NCI-H2171 treated with DMSO at 0.1 percent for 48 hours (cell line): ENCODE measurements around the gene CYB5R4.
"Not testable (repeated sequence)": the region's sequence is repeated elsewhere in the genome, so short reads cannot be mapped to it uniquely, and the experiment has no call there.

ENCODE experiments used
- DNase-seq: peaks from one replicate; lab custom pipeline; 2025; lab: John Stamatoyannopoulos, UW

Gene CYB5R4

DNA sequence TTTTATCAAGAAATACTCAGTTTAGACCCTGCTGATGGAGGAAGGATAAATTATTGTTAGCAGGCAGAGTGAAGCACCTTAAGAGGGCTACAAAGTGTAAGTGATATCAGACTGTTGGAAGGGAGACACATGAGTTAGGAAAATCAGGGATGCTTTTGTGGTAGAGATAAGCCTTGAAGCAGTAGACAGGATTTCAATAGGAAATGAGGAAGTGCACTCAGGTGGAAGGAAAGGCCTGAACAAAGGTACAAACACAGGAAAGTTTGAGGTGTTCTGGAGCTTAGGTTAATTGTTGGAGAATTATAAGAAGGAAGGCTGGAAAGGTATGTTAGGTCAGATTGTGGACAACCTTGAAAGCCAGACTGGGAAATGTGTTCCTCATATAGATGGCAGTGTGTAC, 7.6 kb downstream of the CYB5R4 start:
- DNase-seq: no peak

DNA sequence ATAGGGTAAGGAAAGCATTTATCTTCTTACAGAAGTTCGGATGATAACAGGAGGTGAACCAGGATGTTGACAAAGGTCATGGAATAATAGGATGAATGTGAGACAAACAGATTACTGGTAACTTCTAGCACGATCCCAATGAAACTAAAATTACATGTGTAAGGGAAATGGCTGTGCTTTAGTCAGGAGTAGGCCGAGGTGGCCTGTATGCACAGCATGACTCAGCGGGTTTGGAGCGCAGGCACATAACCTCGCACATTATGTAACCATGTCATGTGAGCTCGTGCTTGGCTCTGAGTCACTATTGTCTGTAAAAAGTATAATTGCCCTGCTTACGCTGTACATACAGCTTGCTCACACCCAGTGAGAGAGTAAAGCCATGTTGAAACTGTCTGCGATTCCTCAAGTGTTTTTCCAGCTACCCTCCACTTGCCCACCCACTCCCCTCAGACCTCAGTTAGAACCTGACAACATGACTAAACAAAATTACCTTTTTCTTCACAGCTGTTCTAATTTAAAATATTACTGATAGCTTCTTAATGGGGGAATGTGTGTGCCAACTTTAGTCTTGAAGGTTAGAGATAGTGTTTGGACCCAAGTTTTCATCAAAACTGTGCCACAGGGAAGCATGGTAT, 8.2 kb downstream of the CYB5R4 start:
- DNase-seq: peak; percentile 35

DNA sequence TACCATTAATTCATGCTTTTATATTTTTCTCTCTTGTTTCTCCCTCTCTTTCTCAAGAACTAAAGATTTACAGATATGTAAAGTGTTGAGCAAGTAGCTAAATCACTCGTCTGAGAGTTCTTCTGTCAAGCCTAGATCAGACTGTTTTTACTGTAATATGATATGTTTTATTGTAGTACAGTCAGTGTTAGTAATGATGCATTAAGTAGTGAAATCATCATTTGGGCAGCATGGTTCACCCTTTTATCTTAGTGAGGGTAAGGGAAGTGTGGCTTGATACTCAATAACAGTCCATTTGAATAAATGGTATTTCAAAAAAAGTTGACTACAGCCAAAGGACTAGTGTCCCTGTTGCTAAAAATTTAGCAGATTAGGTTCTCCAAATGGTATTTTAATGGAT, 9.2 kb downstream of the CYB5R4 start:
- peak; percentile 41 for DNase-seq

DNA sequence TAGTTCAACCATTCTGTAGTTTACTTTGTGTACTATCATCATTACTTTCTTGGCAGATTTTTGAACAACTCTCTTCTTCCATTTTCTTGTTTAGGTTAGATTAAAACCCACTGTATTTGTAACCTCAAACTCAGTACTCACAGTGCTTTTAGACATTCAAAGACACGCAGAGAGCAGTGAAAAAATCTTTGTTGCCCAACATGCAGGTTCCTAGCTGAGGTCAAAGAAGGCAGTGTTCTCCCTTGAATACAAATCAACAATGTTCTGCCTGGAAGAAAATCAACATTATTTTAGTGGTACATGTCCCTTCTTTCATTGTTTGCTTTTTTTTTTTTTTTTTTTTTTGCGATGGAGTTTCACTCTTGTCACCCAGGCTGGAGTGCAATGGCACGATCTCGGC, 11.2 kb downstream of the CYB5R4 start:
- no peak for DNase-seq

DNA sequence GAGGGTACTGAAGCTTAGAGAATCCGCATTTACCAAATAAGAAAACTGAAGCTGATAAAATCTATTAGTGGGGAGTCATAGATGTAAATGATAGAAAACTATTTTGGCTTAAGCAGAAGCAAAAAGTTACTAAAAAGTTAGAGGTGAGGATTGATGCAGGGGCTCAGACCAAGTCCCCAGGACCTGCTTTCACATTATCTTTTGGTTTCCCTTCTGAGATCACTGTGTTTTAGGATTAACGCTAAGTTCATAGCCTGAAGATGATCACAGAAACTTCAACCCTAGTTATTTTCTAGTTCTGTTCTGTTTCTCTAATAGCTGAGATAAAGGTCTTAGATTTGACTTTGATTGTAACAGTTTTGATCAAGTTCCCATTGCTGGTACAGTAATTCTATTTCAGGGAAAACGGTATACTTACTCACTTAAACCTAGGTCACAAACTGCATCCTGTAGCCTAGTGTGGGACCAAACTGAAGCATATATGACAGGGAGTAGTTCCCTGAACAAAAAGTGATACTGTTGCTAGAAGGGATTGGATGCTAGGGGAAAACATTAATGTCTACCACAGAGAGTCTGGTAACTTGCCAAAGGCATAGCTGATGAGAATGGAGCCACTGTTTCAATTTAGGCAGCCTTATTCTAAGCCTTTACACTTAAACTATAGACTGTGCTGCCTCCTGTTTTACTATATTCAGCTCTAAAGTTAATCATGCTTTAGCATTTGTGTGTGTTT, 13.1 kb downstream of the CYB5R4 start:
- DNase-seq: no peak

DNA sequence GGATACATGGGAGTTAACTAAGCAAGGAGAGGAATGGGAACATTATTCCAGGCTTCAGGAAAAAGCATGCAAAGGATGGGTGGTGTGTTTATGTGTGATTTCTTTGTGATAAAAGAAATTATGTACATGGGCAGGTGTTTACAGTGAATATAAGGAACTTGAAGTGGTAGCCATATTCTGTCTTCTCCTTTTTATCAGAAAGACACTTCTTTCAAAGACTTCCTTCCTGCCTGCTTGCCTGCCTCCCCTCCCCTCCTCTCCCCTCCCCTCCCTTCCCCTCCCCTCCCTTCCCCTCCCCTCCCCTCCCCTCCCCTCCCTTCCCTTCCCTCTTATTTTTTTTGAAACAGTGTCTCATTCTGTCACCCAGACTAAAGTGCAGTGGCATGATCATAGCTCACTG, 14.4 kb downstream of the CYB5R4 start:
- no peak for DNase-seq

DNA sequence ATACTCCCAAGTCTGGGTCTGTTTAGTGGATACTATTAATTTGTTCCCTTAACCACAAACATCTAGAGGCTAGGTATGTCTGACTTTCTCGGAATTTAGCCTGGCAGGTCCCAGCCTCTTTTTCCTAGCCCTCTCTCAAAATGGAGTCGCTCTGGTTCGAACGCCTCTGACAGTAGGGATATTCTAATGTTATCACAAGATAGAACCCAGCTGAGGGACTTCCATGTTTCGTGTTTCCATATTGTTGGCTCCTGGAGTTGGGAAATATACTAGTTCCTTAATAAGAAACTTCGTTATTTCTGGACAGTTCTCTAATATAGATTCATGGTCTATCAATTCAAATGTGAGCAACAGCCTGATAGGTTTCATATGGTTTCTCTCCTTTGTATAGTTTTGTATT, 16.4 kb downstream of the CYB5R4 start:
- DNase-seq: no peak

DNA sequence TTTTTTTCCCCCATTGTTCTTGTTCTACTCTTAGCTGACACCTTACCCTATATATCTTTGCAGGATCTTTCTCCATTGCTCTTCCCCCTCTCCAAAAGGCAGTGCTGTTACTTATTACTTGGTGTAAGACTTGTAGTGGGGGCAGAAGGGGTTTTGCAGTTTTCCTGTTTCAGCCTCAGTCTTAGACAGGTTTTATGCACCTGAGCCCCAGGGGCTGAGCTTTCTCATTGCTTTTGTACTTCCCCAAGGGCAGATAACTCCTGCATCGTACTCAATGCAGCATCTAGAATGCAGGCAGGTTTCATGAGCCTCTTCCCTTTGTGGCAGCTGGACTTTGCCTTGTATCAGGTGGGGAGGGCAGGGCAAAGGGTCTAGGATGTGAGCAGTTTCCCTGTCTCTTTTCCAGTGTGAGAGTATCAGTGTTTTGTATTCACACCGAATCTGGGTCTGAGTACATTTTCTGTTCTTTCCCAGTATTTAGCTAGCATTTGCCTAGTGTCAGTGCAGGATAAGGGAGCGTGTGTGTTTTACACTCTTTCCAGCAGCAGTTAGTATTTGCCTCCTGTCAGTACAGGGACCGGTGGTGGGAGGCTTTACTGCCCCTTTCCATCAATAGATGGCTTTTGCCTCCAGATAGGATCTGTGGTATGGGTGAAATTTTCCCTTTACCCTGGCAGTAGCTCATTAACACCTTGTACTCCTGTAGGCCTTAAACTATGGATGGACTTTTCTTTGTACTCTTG, 19.6 kb downstream of the CYB5R4 start:
- DNase-seq: no peak

DNA sequence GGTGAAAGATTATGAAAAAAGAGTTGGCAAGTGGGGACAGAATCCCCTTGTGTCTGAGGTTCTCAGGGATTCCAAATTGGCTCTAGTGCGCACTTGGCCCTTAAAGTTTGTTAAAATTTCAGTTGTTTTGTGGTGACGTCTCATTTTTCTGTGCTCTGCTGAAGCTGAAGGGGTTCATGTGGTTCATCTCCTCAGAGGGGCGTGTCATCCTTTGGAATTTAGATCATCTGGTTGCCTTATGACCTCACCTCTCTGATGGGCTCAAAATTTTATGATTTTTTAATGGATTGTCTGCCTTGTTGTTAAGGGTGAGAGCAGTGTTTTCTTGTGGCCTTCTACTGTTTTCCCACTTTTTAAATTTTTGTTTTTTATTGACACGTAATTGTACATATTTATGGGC, 20.3 kb downstream of the CYB5R4 start:
- DNase-seq: no peak

DNA sequence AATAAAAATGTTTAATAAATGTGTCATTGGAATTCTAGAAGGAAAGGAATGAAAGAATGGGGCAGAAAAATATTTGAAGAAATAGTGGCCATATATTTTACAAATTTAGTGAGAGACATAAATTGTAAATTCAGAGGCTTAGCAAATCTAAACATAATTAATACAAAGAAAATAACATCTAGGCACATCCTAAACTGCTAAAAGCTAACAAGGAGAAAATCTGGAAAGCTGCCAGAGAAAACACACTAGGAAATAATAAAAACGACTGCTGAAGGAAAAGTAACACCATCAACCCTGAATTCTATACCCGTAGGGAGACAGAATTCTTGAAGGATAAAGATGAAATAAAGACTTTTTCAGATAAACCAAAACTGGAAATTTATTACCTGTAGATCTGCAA, 23.8 kb downstream of the CYB5R4 start:
- DNase-seq: no peak

DNA sequence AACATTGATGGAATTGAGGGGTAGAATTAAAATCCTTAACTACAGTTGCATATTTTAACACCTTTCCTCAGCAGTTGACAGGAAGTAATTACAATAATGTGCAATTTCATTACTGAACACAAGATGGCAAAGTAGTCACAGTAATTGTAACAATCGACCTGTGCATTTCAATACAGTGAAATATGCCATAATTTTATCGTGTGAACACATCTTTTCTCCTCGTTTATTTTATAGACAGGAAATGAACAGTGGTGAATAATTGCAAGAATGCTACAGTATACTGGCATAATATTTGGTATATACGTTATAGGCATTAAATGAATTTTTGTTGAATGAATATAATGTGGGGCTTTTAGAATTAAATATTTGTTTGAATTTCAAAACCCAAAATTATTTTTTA, 25.0 kb downstream of the CYB5R4 start:
- peak; percentile 84 for DNase-seq

DNA sequence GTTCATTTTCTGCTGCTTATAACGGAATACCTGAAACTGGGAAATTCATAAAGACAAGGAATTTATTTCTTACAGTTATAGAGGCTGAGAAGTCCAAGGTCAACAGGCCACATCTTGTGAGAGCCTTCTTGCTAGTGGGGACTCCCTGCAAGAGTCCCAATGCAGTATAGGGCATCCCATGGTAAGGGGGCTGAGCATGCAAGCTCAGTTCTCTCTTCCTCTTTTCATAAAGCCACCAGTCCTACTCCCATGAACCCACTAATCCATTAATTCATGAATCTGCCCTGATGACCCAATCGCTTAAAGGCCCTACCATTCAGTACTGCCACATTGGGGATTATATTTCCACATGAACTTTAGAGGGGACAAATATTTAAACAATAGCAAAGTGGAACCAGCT, 26.5 kb downstream of the CYB5R4 start:
- DNase-seq: no peak

DNA sequence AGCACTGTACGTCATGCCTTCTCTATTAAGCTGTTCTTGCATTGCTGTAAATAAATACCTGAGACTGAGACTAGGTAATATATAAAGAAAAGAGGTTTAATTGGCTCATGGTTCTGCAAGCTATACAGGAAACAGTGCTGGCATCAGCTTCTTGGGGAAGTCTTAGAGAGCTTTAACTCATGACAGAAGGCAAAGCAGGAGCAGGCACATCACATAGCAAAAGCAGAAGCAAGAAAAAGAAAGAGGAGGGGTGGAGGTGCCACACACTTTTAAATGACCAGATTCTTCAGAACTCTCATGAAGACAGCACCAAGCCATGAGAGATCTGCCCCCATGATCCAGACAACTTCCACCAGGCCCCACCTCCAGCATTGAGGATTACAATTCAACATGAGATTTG, 30.1 kb downstream of the CYB5R4 start:
- DNase-seq: no peak

DNA sequence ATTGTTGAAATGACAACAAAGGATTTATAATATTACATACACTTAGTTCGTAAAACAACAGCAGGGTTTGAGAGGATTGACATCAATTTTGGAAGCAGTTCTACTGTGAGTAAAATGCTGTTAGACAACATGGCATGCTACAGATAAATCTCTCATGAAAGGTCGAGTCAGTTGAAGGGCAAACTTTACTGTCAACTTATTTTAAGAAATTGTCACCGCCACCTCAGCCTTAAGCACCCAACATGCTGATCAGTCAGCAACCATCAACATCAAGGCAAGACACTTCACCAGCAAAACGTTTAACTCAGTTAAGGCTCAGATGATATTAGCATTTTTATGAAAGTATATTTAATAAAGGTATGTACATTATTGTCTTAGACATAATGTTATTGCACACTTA, 31.0 kb downstream of the CYB5R4 start:
- no peak for DNase-seq

DNA sequence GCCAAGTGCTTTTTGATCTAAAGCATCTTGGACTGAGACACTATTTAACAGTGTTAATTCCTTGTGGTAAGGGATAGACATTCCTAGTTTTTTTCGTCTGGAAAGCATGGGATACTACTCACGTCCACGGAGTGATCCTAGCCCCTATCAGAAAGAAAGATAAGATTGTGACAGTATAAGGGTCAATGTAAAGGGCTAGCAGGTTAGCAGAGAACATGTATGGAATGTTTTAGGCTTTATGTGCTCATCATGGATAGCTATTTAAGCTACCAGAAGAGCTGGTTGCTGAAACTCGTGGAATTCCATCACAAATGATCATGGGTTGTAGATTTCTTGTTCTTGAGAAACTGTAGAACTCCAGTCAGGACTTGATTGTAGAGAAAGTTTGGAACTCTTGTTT, 32.1 kb downstream of the CYB5R4 start:
- no peak for DNase-seq

DNA sequence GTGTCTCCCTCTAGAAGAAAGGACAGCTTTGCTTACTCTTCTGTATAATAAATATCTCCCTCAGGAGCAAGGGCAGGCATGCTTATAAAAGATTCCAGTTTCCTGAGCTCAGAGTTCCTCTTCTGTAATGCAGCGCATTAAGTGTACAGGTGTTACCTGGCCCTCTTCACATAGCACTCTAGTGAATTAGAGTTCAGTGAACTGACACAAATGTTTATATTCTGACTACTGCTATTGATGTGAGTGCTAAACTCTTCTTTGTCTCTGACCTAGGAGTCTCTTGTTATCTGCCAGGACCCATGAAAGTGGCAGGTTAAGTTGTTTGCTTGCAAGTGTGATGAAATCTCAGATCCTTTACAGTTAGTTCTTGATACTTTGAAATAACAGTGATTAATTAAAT, 33.5 kb downstream of the CYB5R4 start:
- peak; percentile 70 for DNase-seq

DNA sequence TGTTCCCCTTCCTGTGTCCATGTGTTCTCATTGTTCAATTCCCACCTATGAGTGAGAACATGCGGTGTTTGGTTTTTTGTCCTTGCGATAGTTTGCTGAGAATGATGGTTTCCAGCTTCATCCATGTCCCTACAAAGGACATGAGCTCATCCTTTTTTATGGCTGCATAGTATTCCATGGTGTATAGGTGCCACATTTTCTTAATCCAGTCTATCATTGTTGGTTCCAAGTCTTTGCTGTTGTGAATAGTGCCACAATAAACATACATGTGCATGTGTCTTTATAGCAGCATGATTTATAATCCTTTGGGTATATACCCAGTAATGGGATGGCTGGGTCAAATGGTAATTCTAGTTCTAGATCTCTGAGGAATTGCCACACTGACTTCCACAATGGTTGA, 37.6 kb downstream of the CYB5R4 start:
- not testable (repeated sequence) for DNase-seq

DNA sequence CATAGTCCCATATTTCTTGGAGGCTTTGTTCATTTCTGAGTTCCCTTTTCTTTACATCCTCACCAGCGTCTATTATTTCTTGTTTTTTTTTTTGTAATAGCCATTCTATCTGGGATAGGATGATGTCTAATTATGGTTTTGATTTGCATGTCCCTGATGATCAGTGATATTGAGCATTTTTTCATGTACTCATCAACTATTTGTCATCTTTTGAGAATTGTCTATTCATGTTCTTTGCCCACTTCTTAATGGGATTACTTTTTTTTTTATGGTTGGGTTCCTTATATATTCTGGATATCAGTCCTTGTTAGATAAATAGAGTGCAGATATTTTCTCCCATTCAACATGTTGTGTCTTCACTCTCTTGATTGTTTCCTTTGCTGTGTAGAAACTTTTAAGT, 42.1 kb downstream of the CYB5R4 start:
- DNase-seq: no peak

DNA sequence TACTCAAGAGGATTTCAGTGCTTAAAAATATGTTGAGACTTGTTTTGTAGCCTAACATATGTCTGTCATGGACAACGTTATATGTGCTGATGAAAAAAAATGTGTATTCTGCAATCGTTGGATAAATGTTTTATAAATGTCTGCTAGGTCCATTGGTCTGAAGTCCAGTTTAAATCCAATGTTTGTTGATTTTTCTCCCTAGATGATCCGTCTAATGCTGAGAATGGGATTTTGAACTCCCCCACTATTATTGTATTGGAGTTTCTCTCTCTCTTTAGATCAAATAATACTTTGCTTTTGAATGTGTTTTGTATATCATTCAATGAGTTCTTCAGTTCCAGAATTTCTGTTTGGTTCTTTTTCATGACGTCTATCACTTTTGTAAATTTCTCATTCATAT, 44.9 kb downstream of the CYB5R4 start:
- no peak for DNase-seq

DNA sequence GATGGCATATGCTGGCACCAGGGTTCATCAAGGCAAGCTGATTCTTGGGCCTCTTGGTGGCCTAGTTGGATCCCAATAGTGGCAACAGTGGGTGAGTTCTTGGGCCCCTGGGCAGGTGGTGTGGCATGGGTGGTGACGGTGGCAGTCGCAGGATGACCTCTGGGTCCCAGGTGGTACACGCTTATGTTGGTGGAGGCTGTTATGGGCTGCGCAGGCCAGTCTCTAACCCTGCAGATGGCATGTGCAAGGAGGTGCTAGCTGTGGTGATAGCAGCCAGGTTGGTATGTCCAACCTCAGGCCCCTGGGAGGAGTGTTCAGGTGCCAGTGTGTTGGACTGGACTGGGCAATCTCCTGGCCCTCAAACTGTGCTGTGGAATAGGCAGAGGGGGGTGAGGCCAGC, 46.2 kb downstream of the CYB5R4 start:
- no peak for DNase-seq

DNA sequence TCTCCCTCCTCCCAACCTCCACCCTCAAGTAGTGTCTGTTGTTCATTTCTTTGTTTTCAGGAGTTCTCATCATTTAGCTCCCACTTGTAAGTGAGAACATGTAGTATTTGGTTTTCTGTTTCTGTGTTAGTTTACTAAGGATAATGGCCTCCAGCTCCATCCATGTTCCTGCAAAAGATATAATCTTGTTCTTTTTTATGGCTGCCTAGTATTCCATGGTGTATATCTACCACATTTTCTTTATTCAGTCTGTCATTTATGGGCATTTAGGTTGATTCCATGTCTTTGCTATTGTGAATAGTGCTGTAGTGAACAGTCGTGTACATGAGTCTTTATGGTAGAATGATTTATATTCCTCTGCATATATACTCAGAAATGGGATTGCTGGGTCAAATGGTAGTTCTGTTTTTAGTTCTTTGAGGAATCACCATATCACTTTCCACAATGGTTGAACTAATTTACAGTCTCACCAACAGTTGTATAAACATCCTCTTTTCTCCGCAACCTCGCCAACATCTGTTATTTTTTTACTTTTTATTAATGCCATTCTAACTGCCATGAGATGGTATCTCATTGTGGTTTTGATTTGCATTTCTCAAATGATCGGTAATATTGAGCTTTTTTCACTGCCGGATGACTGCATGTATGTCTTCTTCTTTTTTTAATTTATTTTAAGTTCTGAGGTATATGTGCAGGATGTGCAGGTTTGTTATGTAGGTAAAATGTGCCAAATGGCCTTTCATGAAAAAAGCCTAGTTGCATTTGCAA, 48.3 kb downstream of the CYB5R4 start:
- DNase-seq: not testable (repeated sequence)

DNA sequence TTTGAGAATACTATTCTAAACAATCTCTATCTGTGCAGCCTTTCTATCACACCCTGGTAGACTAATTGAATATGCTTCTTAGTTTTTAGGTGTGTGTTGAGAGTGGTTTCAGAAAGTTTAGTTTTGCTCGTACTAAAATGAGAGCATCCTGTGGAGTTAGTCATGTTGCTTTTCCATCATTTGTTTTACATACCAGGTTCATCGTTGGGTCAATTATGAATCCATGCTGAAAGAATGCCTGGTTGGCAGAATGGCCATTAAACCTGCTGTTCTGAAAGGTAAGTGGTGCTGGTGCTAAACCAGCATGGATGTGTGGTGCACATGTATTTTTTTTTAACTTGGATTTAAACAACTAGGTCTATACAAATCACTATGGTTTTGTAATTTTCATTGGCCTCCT, 49.3 kb downstream of the CYB5R4 start:
- no peak for DNase-seq

DNA sequence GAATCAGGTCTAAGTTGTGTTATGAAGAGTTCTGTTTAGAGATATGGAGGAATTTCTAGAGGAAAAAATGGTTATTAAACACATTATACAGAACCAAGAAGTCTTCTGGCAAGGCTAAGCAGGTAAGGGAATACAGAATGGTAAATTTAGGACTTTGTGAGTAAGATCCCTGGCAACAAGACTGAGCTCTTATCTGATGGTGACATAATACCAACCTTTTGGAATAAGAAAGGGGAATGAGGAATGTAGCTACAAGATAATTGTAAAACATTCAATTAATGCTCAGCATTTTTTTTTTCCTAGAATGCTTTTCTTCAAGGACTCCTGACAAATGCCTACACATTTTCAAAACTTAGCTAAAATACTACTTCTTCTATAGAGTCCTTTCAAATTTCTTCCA, 51.8 kb downstream of the CYB5R4 start:
- DNase-seq: no peak
